ENCODE data around the gene LRRC45.
A peak's percentile ranks its signal among the peaks of the same experiment; 100 is the strongest.

Gene LRRC45

GRCh38 chr17:81984773-81985410 is 38.2 kb upstream of the LRRC45 start:
- Histone ChIP-seq H3K4me3 (ENCODE audit: low read depth, low read length) (no peak overlapping the region), H3K27ac (no peak overlapping the region), H3K9me3 (ENCODE audit: severe bottlenecking) (no peaks in the 10 kb centered on the region), H3K27me3 (ENCODE audit: insufficient read depth, low read depth, severe bottlenecking) (no peaks in the 10 kb centered on the region), H3K36me3 (peaks cover 72% of the 10 kb centered on the region)
- no peak for TF ChIP-seq CTCF (IDR thresholded peaks at IDR 0.05; ENCODE audit: low read depth, low read length)
- DNase-seq, result peak; percentile 8

- DNase-seq, result peak; percentile 6
- Histone ChIP-seq H3K27me3 (ENCODE audit: insufficient read depth, low read depth, severe bottlenecking) (no peaks in the 10 kb centered on the region), H3K27ac (no peak overlapping the region), H3K4me3 (ENCODE audit: low read depth, low read length) (no peak overlapping the region), H3K36me3 (peaks cover 72% of the 10 kb centered on the region), H3K9me3 (ENCODE audit: severe bottlenecking) (no peaks in the 10 kb centered on the region)
- no peak for TF ChIP-seq CTCF (IDR thresholded peaks at IDR 0.05; ENCODE audit: low read depth, low read length)
Observed at GRCh38 chr17:81986606-81987005, 36.5 kb upstream of the LRRC45 start.

- H3K36me3 ChIP-seq, result peaks cover 67% of the 10 kb centered on the region
Observed at GRCh38 chr17:81987161-81987770, 35.8 kb upstream of the LRRC45 start.

GRCh38 chr17:81990836-81991683 is 32.0 kb upstream of the LRRC45 start:
- no peaks in the 10 kb centered on the region for H3K27me3 ChIP-seq (ENCODE audit: insufficient read depth, low read depth, severe bottlenecking)
- H3K27ac ChIP-seq, result no peak overlapping the region
- H3K4me3 ChIP-seq (ENCODE audit: low read depth, low read length), result no peak overlapping the region

More at GRCh38 chr17:81987161-81987770, 35.8 kb upstream of the LRRC45 start:
- TF ChIP-seq CTCF (IDR thresholded peaks at IDR 0.05; ENCODE audit: low read depth, low read length), result no peak
- H3K9me3 ChIP-seq (ENCODE audit: severe bottlenecking), result no peaks in the 10 kb centered on the region
- peak; percentile 10 for DNase-seq
- H3K27ac ChIP-seq, result no peak overlapping the region
- no peaks in the 10 kb centered on the region for H3K27me3 ChIP-seq (ENCODE audit: insufficient read depth, low read depth, severe bottlenecking)
- H3K4me3 ChIP-seq (ENCODE audit: low read depth, low read length), result no peak overlapping the region

GRCh38 chr17:81991684-81992305 is 31.3 kb upstream of the LRRC45 start:
- Histone ChIP-seq H3K27me3 (ENCODE audit: insufficient read depth, low read depth, severe bottlenecking) (no peaks in the 10 kb centered on the region), H3K9me3 (ENCODE audit: severe bottlenecking) (no peaks in the 10 kb centered on the region), H3K4me3 (ENCODE audit: low read depth, low read length) (no peak overlapping the region), H3K36me3 (peaks cover 63% of the 10 kb centered on the region), H3K27ac (no peak overlapping the region)
- DNase-seq, result peak; percentile 10
- TF ChIP-seq CTCF (IDR thresholded peaks at IDR 0.05; ENCODE audit: low read depth, low read length), result no peak

More at GRCh38 chr17:81990836-81991683, 32.0 kb upstream of the LRRC45 start:
- TF ChIP-seq CTCF (IDR thresholded peaks at IDR 0.05; ENCODE audit: low read depth, low read length), result no peak
- DNase-seq, result peak; percentile 5
- Histone ChIP-seq H3K36me3 (peaks cover 64% of the 10 kb centered on the region), H3K9me3 (ENCODE audit: severe bottlenecking) (no peaks in the 10 kb centered on the region)

All from WERI-Rb-1 (cell line).